GM23338 (cell line): ENCODE results near the gene PLEKHN1. TPM values are rescaled to one million over a fixed set of nuclear protein-coding genes. Genes with fewer than 3 reads are reported as not detected.

Experiments
- ATAC-seq: fragments of 200-7000 bp; cut with Tn5 transposase; 3 replicates; pipeline ENCODE4 v1.9.1; 2020
- DNase-seq: peaks from one replicate; pipeline ENCODE4 v3.0.0-alpha.2; 2015; ENCODE audit warnings: low spot score
- H2AFZ ChIP-seq: fragments of 200-600 bp; sonication (generic); 2 replicates; pipeline ENCODE4 v1.8.0; 2016; ENCODE audit warnings: antibody characterized with exemption, mild to moderate bottlenecking, moderate library complexity
- H3F3A ChIP-seq: fragments of 200-600 bp; sonication (generic); replicated peaks from 2 replicates; pipeline ENCODE4 v1.8.0; 2017; ENCODE audit warnings: antibody characterized with exemption, mixed run types, low read depth
- H3K27ac ChIP-seq: fragments of 200-600 bp; sonication (generic); 2 replicates; pipeline ENCODE4 v1.6.1; 2016; ENCODE audit warnings: low read depth
- H3K27me3 ChIP-seq: fragments of 200-600 bp; sonication (generic); 2 replicates; pipeline ENCODE4 v1.8.0; 2016; ENCODE audit warnings: mild to moderate bottlenecking, mixed run types, moderate library complexity; ENCODE audit not compliant: insufficient read depth
- H3K36me3 ChIP-seq: fragments of 200-600 bp; sonication (generic); 2 replicates; pipeline ENCODE4 v1.8.0; 2016; ENCODE audit warnings: mild to moderate bottlenecking; ENCODE audit not compliant: insufficient read depth
- H3K4me1 ChIP-seq: fragments of 200-600 bp; sonication (generic); 2 replicates; pipeline ENCODE4 v1.8.0; 2016; ENCODE audit warnings: mild to moderate bottlenecking, moderate library complexity; ENCODE audit not compliant: insufficient read depth
- H3K4me2 ChIP-seq: fragments of 200-600 bp; sonication (generic); 2 replicates; pipeline ENCODE4 v1.7.1; 2017; ENCODE audit warnings: mixed run types
- H3K4me3 ChIP-seq: fragments of 200-600 bp; sonication (generic); 2 replicates; pipeline ENCODE4 v1.6.1; 2016; ENCODE audit warnings: mixed run types
- H3K79me2 ChIP-seq: fragments of 200-600 bp; sonication (generic); replicated peaks from 2 replicates; pipeline ENCODE4 v1.8.0; 2017; ENCODE audit warnings: mild to moderate bottlenecking; ENCODE audit not compliant: insufficient read depth
- H3K9me2 ChIP-seq: fragments of 200-600 bp; sonication (generic); 2 replicates; pipeline ENCODE4 v1.8.0; 2017; ENCODE audit not compliant: insufficient read depth
- H4K20me1 ChIP-seq: fragments of 200-600 bp; sonication (generic); replicated peaks from 2 replicates; pipeline ENCODE4 v1.8.0; 2017; ENCODE audit warnings: mild to moderate bottlenecking; ENCODE audit not compliant: insufficient read depth
- H3K27ac Mint-ChIP-seq: 2 replicates; pipeline ENCODE4 v1.8.0; 2020; ENCODE audit warnings: inconsistent platforms, mild to moderate bottlenecking, moderate library complexity, mixed read lengths
- H3K27me3 Mint-ChIP-seq: 3 replicates; pipeline ENCODE4 v1.8.0; 2022; ENCODE audit warnings: low read depth, mild to moderate bottlenecking, moderate library complexity, mixed read lengths, inconsistent platforms; ENCODE audit not compliant: insufficient read depth, poor library complexity
- H3K36me3 Mint-ChIP-seq: 3 replicates; pipeline ENCODE4 v1.8.0; 2021; ENCODE audit warnings: low read depth, mild to moderate bottlenecking, inconsistent platforms, moderate library complexity, mixed read lengths
- H3K4me1 Mint-ChIP-seq: 3 replicates; pipeline ENCODE4 v1.8.0; 2020; ENCODE audit warnings: mild to moderate bottlenecking, inconsistent platforms, mixed read lengths
- H3K4me3 Mint-ChIP-seq: 3 replicates; pipeline ENCODE4 v1.8.0; 2021; ENCODE audit warnings: moderate library complexity, mild to moderate bottlenecking, inconsistent platforms, mixed read lengths
- H3K9me3 Mint-ChIP-seq: 3 replicates; pipeline ENCODE4 v1.8.0; 2020; ENCODE audit warnings: moderate library complexity, mild to moderate bottlenecking, inconsistent platforms, mixed read lengths
- CTCF ChIP-seq, 2 experiments: fragments of 200-600 bp in 1 of 2; sonication (generic) in 1 of 2; conservative IDR thresholded peaks; 2 replicates each; pipeline versions ENCODE4 v1.5.1 to v1.6.1; 2016 to 2017; ENCODE audit warnings: antibody characterized with exemption in 2 of 2, low read depth in 2 of 2, mild to moderate bottlenecking in 2 of 2, moderate library complexity in 1 of 2
- ETS1 ChIP-seq: IDR thresholded peaks from 2 replicates; pipeline ENCODE4 v1.6.1; 2016; ENCODE audit warnings: antibody characterized with exemption
- EZH2 ChIP-seq: fragments of 200-600 bp; sonication (generic); IDR thresholded peaks from one replicate; pipeline ENCODE4 v1.8.0; 2017; ENCODE audit warnings: antibody characterized with exemption, mild to moderate bottlenecking, low read depth; ENCODE audit not compliant: unreplicated experiment
- EZH2phosphoT487 ChIP-seq: fragments of 200-600 bp; sonication (generic); IDR thresholded peaks from one replicate; pipeline ENCODE4 v1.8.1; 2018; ENCODE audit warnings: antibody characterized with exemption; ENCODE audit not compliant: unreplicated experiment
- JUNB ChIP-seq: IDR thresholded peaks from one replicate; pipeline ENCODE4 v1.6.1; 2016; ENCODE audit warnings: antibody characterized with exemption; ENCODE audit not compliant: unreplicated experiment
- NANOG ChIP-seq: IDR thresholded peaks from 2 replicates; pipeline ENCODE4 v1.6.1; 2016; ENCODE audit warnings: antibody characterized with exemption, borderline replicate concordance
- REST ChIP-seq: IDR thresholded peaks from one replicate; pipeline ENCODE4 v1.6.1; 2018; ENCODE audit warnings: antibody characterized with exemption; ENCODE audit not compliant: unreplicated experiment
- STAT1 ChIP-seq: IDR thresholded peaks from one replicate; pipeline ENCODE4 v1.6.1; 2016; ENCODE audit warnings: antibody characterized with exemption; ENCODE audit not compliant: unreplicated experiment
- ZNF114 ChIP-seq: fragments of 250-450 bp; sonication (Bioruptor Pico); IDR thresholded peaks from 2 replicates; pipeline ENCODE4 v1.5.0; 2020; ENCODE audit warnings: mild to moderate bottlenecking, moderate library complexity
- ZNF331 ChIP-seq: fragments of 250-450 bp; sonication (Bioruptor Pico); IDR thresholded peaks from 2 replicates; pipeline ENCODE4 v1.5.0; 2020; ENCODE audit warnings: low read depth, mild to moderate bottlenecking, moderate library complexity
- polyA plus RNA-seq: library from polyadenylated mRNA; unstranded; fragments of >200 nt; fragmentation: Nextera tagmentation; extraction: Ambion mirVana; gene quantifications from 2 replicates; pipeline ENCODE4 v1.2.1, GENCODE V29; 2016
- total RNA-seq: library from RNA; depleted of rRNA; stranded (reverse); fragments of >200 nt; shearing (Covaris generic); gene quantifications from 2 replicates; pipeline ENCODE4 v1.2.3, GENCODE V29; 2014

Gene PLEKHN1
- total and polyA plus RNA-seq, 2 experiments from 2014 or later = 1.4 to 3.3 TPM

GRCh38 chr1:978835-979743 is 12.8 kb downstream of the PLEKHN1 start:
- H2AFZ ChIP-seq = no peak overlapping the region
- H3K9me2 ChIP-seq = no peaks in the 10 kb centered on the region
- Mint-ChIP-seq H3K9me3 (peaks cover 5% of the 10 kb centered on the region), H3K27ac (no peak overlapping the region), H3K4me1 (peaks cover 4% of the 10 kb centered on the region), H3K4me3 (no peak overlapping the region), H3K27me3 (peaks cover 29% of the 10 kb centered on the region), H3K36me3 (peaks cover 5% of the 10 kb centered on the region)
- no peaks in the 10 kb centered on the region for H4K20me1 ChIP-seq
- no peak overlapping the region for H3K4me2 ChIP-seq
- ATAC-seq (no peak), DNase-seq (no peak)
- no peak overlapping the region for H3K4me3 ChIP-seq
- H3K27ac ChIP-seq = no peak overlapping the region
- no peaks in the 10 kb centered on the region for H3F3A ChIP-seq
- no peaks in the 10 kb centered on the region for H3K79me2 ChIP-seq
- H3K27me3 ChIP-seq = peaks cover 8% of the 10 kb centered on the region
- no peaks in the 10 kb centered on the region for H3K36me3 ChIP-seq
- TF ChIP-seq CTCF (conservative IDR thresholded peaks at IDR 0.05; ENCODE audit: low read depth in 2 of 2) = 0 out of 4 replicates have a peak, but pooled peaks of 1 of the 2 experiments have one; percentile 6
- TF ChIP-seq ETS1 = no peak
- no peaks in the 10 kb centered on the region; the same call in 1 of the 2 replicates for H3K4me1 ChIP-seq

- DNase-seq (no peak), ATAC-seq (no peak)
- no peaks in the 10 kb centered on the region for H3K9me2 ChIP-seq
- no peak overlapping the region for H2AFZ ChIP-seq
- no peak overlapping the region for H3K27ac ChIP-seq
- H3K79me2 ChIP-seq = no peaks in the 10 kb centered on the region
- H3K4me3 ChIP-seq = no peak overlapping the region
- no peaks in the 10 kb centered on the region; the same call in 1 of the 2 replicates for H3K4me1 ChIP-seq
- H3F3A ChIP-seq = no peaks in the 10 kb centered on the region
- H4K20me1 ChIP-seq = no peaks in the 10 kb centered on the region
- Mint-ChIP-seq H3K9me3 (peaks cover 5% of the 10 kb centered on the region), H3K4me1 (peaks cover 4% of the 10 kb centered on the region), H3K4me3 (no peak overlapping the region), H3K27me3 (peaks cover 31% of the 10 kb centered on the region), H3K27ac (no peak overlapping the region), H3K36me3 (peaks cover 5% of the 10 kb centered on the region)
- H3K4me2 ChIP-seq = no peak overlapping the region
- H3K36me3 ChIP-seq = no peaks in the 10 kb centered on the region
- peaks cover 10% of the 10 kb centered on the region for H3K27me3 ChIP-seq
- TF ChIP-seq CTCF (conservative IDR thresholded peaks at IDR 0.05; ENCODE audit: low read depth in 2 of 2) (no peak), NANOG (no peak), ZNF331 (CRISPR knock-in tag) (no peak), REST (no peak), ZNF114 (no peak), ETS1 (no peak), EZH2 (no peak), JUNB (no peak), EZH2phosphoT487 (no peak), STAT1 (no peak)
Measured at GRCh38 chr1:979744-980072, 13.4 kb downstream of the PLEKHN1 start.
